Transverse colon (tissue), 4 donors: ENCODE data around the gene CRIP1. TPM values are rescaled to one million over a fixed set of nuclear protein-coding genes. Genes with fewer than 3 reads are reported as not detected.

ENCODE experiments used
- DNase-seq: peaks from one replicate; pipeline ENCODE4 v3.0.0-alpha.2; 2019
- H3K27ac ChIP-seq, 4 donors: fragments of 200-600 bp; sonication (generic); 2 replicates each; pipeline ENCODE4 v1.5.1; 2016 to 2018; ENCODE audit warnings: inconsistent platforms in 4 of 4
- H3K27me3 ChIP-seq: fragments of 200-600 bp; sonication (generic); 2 replicates; pipeline ENCODE4 v1.5.1; 2017; ENCODE audit warnings: inconsistent platforms
- H3K36me3 ChIP-seq, 4 donors: fragments of 200-600 bp; sonication (generic); 2 replicates each; pipeline ENCODE4 v1.5.1; 2017 to 2019; ENCODE audit warnings: inconsistent platforms in 4 of 4
- H3K4me1 ChIP-seq, 4 donors: fragments of 200-600 bp; sonication (generic); 2 replicates each; pipeline ENCODE4 v1.5.1; 2017 to 2020; ENCODE audit warnings: inconsistent platforms in 4 of 4
- H3K4me3 ChIP-seq, 4 donors: fragments of 200-600 bp; sonication (generic); 1 replicate in 1 of 4; 2 replicates in 3 of 4; pipeline versions ENCODE4 v1.5.1 to v1.6.1; 2017 to 2019; ENCODE audit warnings: inconsistent platforms in 4 of 4
- H3K9me3 ChIP-seq, 2 donors: fragments of 200-600 bp; sonication (generic); 2 replicates each; pipeline ENCODE4 v1.5.1; 2017 to 2019; ENCODE audit warnings: inconsistent platforms in 2 of 2
- CTCF ChIP-seq, 5 experiments: fragments of 200-600 bp in 3 of 5; fragments of 450-650 bp in 2 of 5; sonication (generic) in 3 of 5; IDR thresholded peaks; 1 replicate in 2 of 5; 2 replicates in 3 of 5; pipeline ENCODE4 v1.5.1; 2016 to 2017; ENCODE audit warnings: antibody characterized with exemption in 5 of 5, inconsistent platforms in 3 of 5, mild to moderate bottlenecking in 2 of 5, moderate library complexity in 1 of 5
- EP300 ChIP-seq: sonication (generic); formaldehyde crosslinking; IDR thresholded peaks from one replicate; pipeline ENCODE4 v1.6.1; 2017; ENCODE audit warnings: antibody characterized with exemption, low read depth
- POLR2A ChIP-seq: fragments of 450-650 bp; IDR thresholded peaks from one replicate; pipeline ENCODE4 v1.6.1; 2016; ENCODE audit warnings: antibody characterized with exemption, mild to moderate bottlenecking, moderate library complexity
- POLR2AphosphoS5 ChIP-seq, 3 donors: sonication (generic); formaldehyde crosslinking; IDR thresholded peaks; one replicate each; pipeline ENCODE4 v1.6.1; 2016; ENCODE audit warnings: antibody characterized with exemption in 3 of 3
- WGBS, 2 donors: methylation state at CpG; one replicate each; pipeline ENCODE4 v1.1.5; 2018; ENCODE audit warnings: low coverage in 1 of 2; 5-methylcytosine and 5-hydroxymethylcytosine counted together
- in situ Hi-C, 4 donors: fragments of 200-750 bp; cut with MboI; loops; one replicate each; pipeline versions ENCODE4 v1.15.0 to v1.15.1; 2017; ENCODE audit warnings: low sequenced_read_pairs in 3 of 4, low pct_ligation_motif_present in 1 of 4, low pct_unique_long_range_greater_than_20kb in 1 of 4
- intact Hi-C: fragments of 100-400 bp; cut with DNase I; formaldehyde crosslinking; loops from one replicate; pipeline ENCODE4 v1.15.1; 2023; ENCODE audit warnings: low total_unique reads
- total RNA-seq, 4 donors: library from RNA; depleted of rRNA; stranded (reverse); fragments of >200 nt; gene quantifications; one replicate each; pipeline ENCODE4 v1.1.0, GENCODE V29; 2016

Gene CRIP1
- total RNA-seq, 4 donors from 2014 or later: 16.9 to 246 (median 63.0) TPM; not detected in 1

GRCh38 chr14:105469456-105470349 lies 17.0 kb upstream of the CRIP1 start:
- intact Hi-C loops: no loop called here
- no peak overlapping the region for H3K4me3 ChIP-seq
- 91% methylated on average over 34 of the region's 54 CpGs; no CpG with 5 or more reads in 1 of the 2 donors for WGBS, 2 donors

GRCh38 chr14:105470350-105471296 lies 16.1 kb upstream of the CRIP1 start:
- WGBS, 2 donors: 86 to 87% methylated on average over 13 to 34 of the region's 34 CpGs
- no peak for TF ChIP-seq POLR2AphosphoS5 (IDR thresholded peaks at IDR 0.05)
- no peak for TF ChIP-seq EP300
- TF ChIP-seq POLR2A: no peak
- no peak for TF ChIP-seq CTCF (IDR thresholded peaks at IDR 0.05)
- DNase-seq: no peak
- in situ Hi-C loops: no loop called here
- Histone ChIP-seq H3K4me1 (peaks cover 15 to 31% (median 28%) of the 10 kb centered on the region in 4 donors), H3K36me3 (no peaks in the 10 kb centered on the region), H3K27ac (no peak overlapping the region), H3K9me3 (no peaks in the 10 kb centered on the region), H3K4me3 (no peak overlapping the region), H3K27me3 (peaks cover 21% of the 10 kb centered on the region)
- intact Hi-C loops: no loop called here

More at GRCh38 chr14:105469456-105470349, 17.0 kb upstream of the CRIP1 start:
- Histone ChIP-seq H3K4me1 (peaks cover 11 to 21% (median 18%) of the 10 kb centered on the region in 4 donors), H3K27me3 (peaks cover 12% of the 10 kb centered on the region), H3K36me3 (peaks cover 0 to 6% (median 2%) of the 10 kb centered on the region in 4 donors), H3K9me3 (no peaks in the 10 kb centered on the region), H3K27ac (no peak overlapping the region)
- in situ Hi-C loops: no loop called here
- no peak for DNase-seq
- TF ChIP-seq EP300 (no peak), POLR2AphosphoS5 (IDR thresholded peaks at IDR 0.05) (no peak), POLR2A (no peak), CTCF (IDR thresholded peaks at IDR 0.05) (no peak)

- H3K4me3 ChIP-seq: no peak overlapping the region
- TF ChIP-seq POLR2A: no peak
- TF ChIP-seq POLR2AphosphoS5 (IDR thresholded peaks at IDR 0.05): no peak
- TF ChIP-seq EP300: no peak
- TF ChIP-seq CTCF (IDR thresholded peaks at IDR 0.05): no peak
- 67% methylated on average over 10 of the region's 19 CpGs; no CpG with 5 or more reads in 1 of the 2 donors for WGBS, 2 donors
- H3K9me3 ChIP-seq: no peaks in the 10 kb centered on the region
- in situ Hi-C loops (no loop called here), intact Hi-C loops (no loop called here)
- peaks cover 29% of the 10 kb centered on the region for H3K27me3 ChIP-seq
- H3K27ac ChIP-seq: no peak overlapping the region
- peaks cover 15 to 38% (median 32%) of the 10 kb centered on the region in 4 donors for H3K4me1 ChIP-seq
- no peak for DNase-seq
- H3K36me3 ChIP-seq: no peaks in the 10 kb centered on the region
Measured at GRCh38 chr14:105471297-105471821, 15.3 kb upstream of the CRIP1 start.
